K562 (cell line): Measurements from ENCODE around the gene DLG4. TPM values are rescaled to one million over a fixed set of nuclear protein-coding genes. Genes with fewer than 3 reads are reported as not detected.

Source experiments
- BCL6 ChIP-seq: fragments of 250-450 bp; sonication (Bioruptor Pico); IDR thresholded peaks from 2 replicates; pipeline ENCODE4 v1.4.0; 2020
- HLTF ChIP-seq: fragments of 450-650 bp; IDR thresholded peaks from 2 replicates; pipeline ENCODE4 v1.6.1; 2016
- IRF1 ChIP-seq: sonication (generic); formaldehyde crosslinking; IDR thresholded peaks from 2 replicates; pipeline ENCODE4 v1.8.0; 2022; ENCODE audit warnings: missing genetic modification reagents, mild to moderate bottlenecking, borderline replicate concordance
- MEIS2 ChIP-seq: fragments of 450-650 bp; IDR thresholded peaks from 2 replicates; pipeline ENCODE4 v1.6.1; 2014; ENCODE audit warnings: mild to moderate bottlenecking; ENCODE audit not compliant: partially characterized antibody
- RBM17 ChIP-seq: fragments of 200-400 bp; formaldehyde crosslinking; IDR thresholded peaks from 2 replicates; pipeline ENCODE4 v1.6.1; 2017; ENCODE audit warnings: low read depth, mild to moderate bottlenecking, low read length, borderline replicate concordance
- REST ChIP-seq, 2 experiments: fragments of 450-650 bp; formaldehyde crosslinking in 1 of 2; IDR thresholded peaks; 2 replicates each; pipeline versions ENCODE4 v1.4.0 to v1.6.1; 2014 to 2020; ENCODE audit warnings: mild to moderate bottlenecking in 2 of 2, borderline replicate concordance in 1 of 2, low read depth in 1 of 2
- ZNF507 ChIP-seq: conservative IDR thresholded peaks from 2 replicates; pipeline ENCODE4 v1.6.1; 2017; ENCODE audit warnings: missing genetic modification characterization, missing compliant biosample characterization
- polyA plus RNA-seq, 8 experiments: library from polyadenylated mRNA; depleted of rRNA in 4 of 8; stranded (reverse) in 5 of 8; unstranded in 3 of 8; fragments of >200 nt; fragmentation: Nextera tagmentation in 2 of 8; fragmentation: Illumina TruSeq in 1 of 8; extraction: Ambion mirVana in 2 of 8; extraction: Trizol in 1 of 8; gene quantifications; 2 replicates each; pipeline versions ENCODE4 v1.2.1 to v1.2.3, GENCODE V29; 2011 to 2014; ENCODE audit warnings: inconsistent platforms in 1 of 8, missing spikeins in 1 of 8
- total RNA-seq, 7 experiments: library from RNA; depleted of rRNA in 6 of 7; stranded (reverse); fragments of >200 nt in 6 of 7; fragmentation: Illumina TruSeq in 2 of 7; extraction: Trizol in 2 of 7; gene quantifications; 2 replicates each; pipeline versions ENCODE4 v1.2.1 to v1.2.3, GENCODE V29; 2011 to 2021; ENCODE audit warnings: low replicate concordance in 1 of 7

Gene DLG4
- total and polyA plus RNA-seq, 9 of the 15 experiments (the other 6 are each of a cell fraction or from before 2014, with no cell fraction given) = 0.03 to 12.0 (median 4.1) TPM

GRCh38 chr17:7219812-7220592, at the start of gene DLG4, which contains the start of gene ACADVL (continued):
- TF ChIP-seq REST (IDR thresholded peaks at IDR 0.05; ENCODE audit: borderline replicate concordance) = no peak
- peak; percentile 47; the same call in 1 of the 2 replicates for TF ChIP-seq REST (CRISPR knock-in tag; IDR thresholded peaks at IDR 0.05; ENCODE audit: low read depth)
- TF ChIP-seq BCL6 (CRISPR knock-in tag) = no peak
- no peak for TF ChIP-seq IRF1
- no peak for TF ChIP-seq MEIS2
- no peak for TF ChIP-seq RBM17
- TF ChIP-seq ZNF507 (tag) = no peak
- TF ChIP-seq HLTF = no peak
- TF ChIP-seq, all 486 proteins: peak for 76
